GM19328 (cell line): ENCODE measurements around the gene FPGS.
"Not testable (repeated sequence)": the region's sequence is repeated elsewhere in the genome, so short reads cannot be mapped to it uniquely, and the experiment has no call there.

Source experiments
- ATAC-seq: cut with Tn5 transposase; IDR thresholded peaks from one replicate; pipeline ENCODE4 v1.9.1; 2021; ENCODE audit warnings: mild to moderate bottlenecking, moderate library complexity; ENCODE audit not compliant: unreplicated experiment

Gene FPGS, protein sequence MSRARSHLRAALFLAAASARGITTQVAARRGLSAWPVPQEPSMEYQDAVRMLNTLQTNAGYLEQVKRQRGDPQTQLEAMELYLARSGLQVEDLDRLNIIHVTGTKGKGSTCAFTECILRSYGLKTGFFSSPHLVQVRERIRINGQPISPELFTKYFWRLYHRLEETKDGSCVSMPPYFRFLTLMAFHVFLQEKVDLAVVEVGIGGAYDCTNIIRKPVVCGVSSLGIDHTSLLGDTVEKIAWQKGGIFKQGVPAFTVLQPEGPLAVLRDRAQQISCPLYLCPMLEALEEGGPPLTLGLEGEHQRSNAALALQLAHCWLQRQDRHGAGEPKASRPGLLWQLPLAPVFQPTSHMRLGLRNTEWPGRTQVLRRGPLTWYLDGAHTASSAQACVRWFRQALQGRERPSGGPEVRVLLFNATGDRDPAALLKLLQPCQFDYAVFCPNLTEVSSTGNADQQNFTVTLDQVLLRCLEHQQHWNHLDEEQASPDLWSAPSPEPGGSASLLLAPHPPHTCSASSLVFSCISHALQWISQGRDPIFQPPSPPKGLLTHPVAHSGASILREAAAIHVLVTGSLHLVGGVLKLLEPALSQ

GRCh38 chr9:127802576-127803443, at the start of gene FPGS:
TSS of gene FPGS (plus strand) at chr9:127802882. CDS start at chr9:127802925, 43 bp downstream.
- peak; percentile 68 for ATAC-seq

DNA sequence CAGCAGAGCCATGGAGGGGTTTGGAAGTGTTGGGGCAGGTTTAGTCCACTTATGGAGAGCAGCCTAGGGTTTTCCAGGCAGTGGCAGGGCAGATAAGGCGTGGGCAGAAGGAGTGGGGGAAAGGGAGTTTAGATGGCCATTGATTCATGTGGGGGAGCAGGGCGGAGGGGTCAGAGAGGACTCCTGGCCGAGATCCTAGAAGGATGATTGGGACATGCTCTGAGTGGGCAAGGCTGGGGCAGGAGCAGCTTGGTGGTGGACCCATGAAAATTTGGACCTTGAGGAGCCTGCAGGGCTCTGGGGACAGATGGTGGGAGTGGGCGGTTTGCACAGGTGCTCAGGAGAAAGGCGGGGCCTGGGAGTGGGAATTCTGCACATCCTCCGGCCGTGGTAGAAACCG, 49.5 kb upstream of the FPGS start:
- no peak for ATAC-seq

GRCh38 chr9:127753622-127754021, 49.1 kb upstream of the FPGS start:
- no peak for ATAC-seq

DNA sequence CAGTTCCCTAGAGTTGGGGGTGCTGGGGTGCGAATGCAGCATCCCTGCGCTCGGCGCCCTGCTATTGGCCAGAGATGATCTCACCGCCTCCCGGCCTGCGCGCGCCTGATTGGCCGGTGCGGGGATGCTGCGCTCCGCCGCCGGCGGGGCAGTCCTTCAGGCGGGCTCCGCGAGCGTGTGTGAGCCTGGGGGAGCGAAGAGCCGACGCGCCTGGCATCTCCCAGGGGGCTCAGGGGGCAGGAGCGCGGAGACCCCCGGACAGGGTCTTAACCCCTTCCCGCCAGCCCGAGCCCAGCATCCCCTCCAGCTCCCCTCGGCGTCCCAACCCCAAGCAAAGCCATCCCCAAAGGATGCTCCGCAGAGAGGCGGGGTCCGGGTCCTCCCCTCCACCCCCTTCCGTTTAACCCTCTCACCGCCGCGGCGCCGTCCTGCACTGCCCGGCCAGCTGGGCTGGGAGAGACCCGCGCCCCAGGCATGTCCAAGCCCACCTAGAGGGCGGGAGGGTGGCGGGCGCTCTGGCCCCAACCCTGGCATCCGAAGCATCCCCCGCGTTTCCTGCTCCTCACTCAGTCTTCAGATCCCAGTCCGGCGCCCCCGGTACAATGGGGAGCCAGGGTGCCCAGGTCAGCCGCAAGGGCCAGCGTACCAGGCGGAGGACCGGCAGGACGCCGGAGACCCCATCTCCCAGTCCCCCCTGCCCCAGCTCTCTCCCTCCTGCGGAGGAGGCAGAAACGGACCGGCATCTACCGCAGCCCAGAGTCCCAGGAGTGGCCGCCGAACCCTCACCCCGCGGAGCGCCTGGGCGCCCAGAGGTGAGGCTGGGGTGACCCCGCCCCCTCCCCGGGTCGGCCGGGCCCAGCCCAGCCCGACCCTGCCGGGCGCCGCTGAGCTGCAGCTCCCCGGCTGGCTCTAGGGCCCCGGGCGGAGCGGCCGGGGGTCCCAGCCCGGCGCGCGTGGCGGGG, 48.3 kb upstream of the FPGS start:
- no peak for ATAC-seq

- ATAC-seq = no peak
Observed at GRCh38 chr9:127755061-127756060, 47.3 kb upstream of the FPGS start.

DNA sequence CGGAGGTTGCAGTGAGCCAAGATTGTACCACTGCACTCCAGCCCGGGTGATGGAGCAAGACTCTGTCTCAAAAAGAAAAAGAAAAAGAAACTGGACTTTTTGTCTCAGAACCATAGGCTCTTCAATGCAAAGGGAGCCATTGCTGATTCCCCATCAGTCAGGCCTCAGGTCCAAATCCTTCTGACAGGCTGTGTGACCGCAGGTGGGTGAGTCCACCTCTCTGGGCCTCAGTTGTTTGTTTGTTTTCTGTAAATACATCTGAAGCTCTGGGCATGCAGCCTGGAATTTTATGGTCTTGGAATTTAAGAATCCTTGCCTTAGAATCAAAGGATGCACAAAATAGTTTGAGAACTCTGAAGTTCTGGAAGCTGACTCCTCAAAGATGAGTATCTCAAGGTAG, 46.4 kb upstream of the FPGS start:
- ATAC-seq = no peak

- ATAC-seq = not testable (repeated sequence)
Observed at GRCh38 chr9:127756776-127757175, 45.9 kb upstream of the FPGS start.

GRCh38 chr9:127758843-127759242, 43.8 kb upstream of the FPGS start:
- ATAC-seq = no peak

DNA sequence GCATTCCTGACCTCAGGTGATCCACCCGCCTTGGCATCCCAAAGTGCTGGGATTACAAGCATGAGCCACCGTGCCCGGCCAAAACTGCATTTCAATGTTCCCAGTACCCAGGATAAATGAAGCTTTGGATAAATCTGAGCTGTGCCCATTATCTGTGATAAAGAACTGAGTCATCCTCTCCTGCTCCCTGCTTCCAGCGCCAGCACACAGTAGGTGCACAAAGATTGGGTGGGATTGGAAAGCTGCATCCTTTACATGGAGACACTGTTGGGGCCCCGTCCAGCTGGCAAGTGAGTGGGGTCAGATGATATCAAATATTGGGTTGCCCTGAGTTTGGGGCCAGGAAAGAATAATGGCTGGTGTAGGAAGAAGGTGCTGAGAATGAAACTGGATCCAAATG, 41.6 kb upstream of the FPGS start:
- no peak for ATAC-seq

DNA sequence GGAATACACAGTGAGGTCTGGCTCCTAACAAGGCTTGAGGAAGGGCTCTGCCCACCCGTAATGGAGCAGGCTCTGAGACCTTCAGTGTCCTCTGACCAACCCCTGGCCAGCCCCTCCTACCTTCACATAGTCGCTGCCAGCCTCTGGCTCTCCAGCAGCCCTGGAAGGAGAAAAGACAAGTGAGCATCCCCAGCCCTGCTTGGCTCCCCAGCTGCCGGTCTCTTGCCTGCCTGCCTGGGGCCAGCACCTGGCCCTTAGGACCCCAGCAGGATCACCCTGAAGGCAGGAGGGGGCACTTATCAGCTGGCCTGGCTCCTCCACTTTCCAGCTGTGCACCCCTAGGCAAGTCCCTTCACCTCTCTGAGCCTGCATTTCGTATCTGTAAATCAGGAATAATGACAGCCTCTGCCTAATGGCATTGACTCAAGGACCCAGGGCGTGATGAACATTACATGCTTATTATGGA, 41.2 kb upstream of the FPGS start:
- ATAC-seq = no peak

DNA sequence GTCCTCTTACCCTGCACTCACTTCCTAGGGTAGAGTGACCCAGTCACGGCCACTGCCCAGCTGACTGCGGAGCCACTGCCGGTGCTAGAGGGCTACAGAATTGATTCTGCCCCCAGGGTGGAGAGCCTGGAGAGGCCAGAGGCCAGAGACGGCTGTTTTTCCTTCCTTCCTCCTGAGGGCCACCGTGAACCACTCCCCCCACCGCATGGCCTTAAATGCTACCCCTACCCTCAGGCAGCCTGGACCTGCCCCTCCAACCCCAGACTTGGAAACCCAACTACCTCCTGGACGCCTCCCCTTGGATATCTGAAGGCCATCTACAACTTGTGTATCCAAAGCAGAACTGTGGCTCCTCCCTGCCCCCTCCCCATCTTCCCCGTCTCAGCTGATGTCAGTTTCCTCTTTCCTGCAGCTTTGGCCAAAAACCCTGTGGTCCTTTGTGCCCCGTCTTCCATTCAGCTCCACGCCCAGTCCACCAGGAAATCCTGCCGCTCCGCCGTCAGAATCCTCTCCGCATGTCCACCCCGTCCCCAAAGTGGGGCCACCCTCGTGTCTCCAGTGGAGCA, 40.5 kb upstream of the FPGS start:
- no peak for ATAC-seq

DNA sequence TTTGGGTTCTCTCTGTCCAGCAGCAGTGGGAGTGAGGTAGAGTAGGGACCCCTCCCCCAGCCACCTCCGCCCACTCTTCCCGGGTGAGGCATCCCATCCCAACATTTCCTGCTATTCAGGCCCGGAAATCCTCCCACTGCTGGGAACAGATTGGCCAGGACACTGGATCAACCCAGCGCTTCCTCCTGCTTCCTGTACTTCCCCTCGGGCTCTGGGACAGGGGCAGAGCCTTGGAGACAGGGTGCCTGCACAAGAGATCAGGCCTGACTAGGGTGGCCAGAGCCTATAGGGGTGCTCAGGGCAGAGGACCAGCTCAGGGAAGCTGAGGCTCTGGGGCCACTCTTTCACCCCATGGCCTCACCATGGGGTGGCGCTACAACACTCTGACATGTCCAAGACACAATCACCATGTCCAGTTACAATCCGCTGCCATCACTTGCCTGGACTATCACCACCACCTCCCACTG, 38.7 kb upstream of the FPGS start:
- no peak for ATAC-seq

DNA sequence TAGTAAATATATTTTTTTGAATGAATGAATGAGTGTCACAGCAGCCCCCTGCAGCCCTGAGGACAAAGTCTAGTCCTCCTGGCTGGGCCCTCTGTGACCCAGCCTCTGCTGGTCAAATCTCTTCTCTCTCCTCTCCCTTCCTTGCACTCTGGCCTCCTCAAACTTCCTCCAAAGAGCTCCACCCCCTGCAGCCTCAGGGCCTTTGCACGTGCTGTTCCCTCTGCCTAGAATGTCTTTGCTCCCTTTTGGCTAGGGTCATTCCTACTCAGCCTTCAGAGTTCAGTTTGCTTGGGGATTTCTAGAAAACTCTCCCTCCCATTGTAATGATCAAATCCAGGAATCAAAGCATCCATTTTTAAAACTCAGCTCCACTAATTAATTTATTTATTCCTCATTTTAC, 37.3 kb upstream of the FPGS start:
- no peak for ATAC-seq

DNA sequence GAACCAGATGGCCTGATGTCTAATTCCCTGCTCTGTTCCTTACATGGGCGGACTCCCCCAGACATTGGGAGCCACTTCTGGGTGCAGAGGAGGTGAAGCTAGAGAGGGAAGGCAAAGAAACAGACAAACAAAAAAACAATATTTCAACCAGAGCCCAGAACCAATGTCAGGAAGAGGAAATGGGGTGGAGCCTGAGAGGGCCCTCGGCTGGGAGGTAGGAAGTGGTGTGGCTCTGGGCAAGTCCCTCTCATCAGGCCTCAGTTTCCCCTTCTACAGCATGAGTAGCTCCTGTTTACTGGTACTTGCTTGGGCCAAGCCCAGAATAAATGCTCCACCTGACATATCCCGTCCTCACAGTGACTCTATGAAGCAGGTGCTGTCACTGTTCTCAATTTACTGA, 35.3 kb upstream of the FPGS start:
- ATAC-seq = no peak

DNA sequence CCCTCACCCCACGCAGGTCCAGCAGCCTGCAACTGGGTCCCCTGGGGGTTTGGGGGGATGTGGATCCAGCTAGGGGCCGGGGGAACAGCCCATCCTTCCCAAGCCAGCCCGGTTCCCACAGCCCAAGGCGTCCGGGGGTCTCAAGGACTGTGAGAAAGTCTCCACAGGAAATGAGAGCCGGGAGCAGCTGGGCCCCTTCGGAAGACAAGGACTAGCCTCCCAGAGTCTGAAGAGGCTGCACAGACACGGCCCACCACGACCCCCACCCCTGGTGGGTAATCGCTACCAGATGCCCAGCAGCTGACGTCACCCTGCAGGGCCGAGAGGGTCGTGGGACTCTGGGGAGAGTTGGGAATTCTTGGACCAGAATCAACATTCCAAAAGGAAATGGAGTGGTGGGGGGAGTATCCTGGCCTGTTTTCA, 34.8 kb upstream of the FPGS start:
- no peak for ATAC-seq

DNA sequence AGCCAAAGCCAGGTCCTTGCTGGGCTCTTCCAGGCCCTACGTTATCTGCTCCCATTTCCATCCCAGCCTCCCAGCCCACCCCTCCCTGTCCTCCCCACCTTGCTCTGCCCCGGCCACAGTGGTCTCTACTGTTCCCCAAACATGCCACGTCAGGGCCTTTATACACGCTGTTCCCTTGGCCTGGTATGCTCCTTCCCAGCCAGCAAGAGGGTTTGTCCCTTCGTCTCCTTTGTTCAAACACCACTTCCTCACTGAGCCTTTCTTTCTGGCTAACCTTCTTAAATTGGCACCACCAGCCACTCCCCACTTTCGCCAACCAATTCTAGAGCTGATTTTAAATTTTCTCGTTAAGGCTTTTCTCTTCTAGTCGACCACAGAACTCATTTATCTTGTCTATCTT, 34.0 kb upstream of the FPGS start:
- ATAC-seq = no peak

DNA sequence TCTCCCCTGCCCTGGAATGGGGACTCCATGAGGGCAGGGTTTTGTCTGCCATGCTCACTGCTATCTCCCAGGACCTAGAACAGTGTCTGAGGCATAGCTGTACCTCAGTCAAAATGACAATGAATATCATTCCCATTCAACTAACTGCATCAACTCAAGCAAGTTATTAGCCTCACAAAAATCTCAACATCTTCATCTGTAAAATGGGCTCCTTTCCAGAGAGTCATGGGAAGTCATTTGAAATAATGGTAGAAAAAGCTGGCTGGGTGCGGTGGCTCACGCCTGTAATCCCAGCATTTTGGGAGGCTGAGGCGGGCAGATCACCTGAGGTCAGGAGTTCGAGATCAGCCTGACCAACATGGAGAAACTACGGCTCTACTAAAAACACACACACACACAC, 33.6 kb upstream of the FPGS start:
- ATAC-seq = no peak

DNA sequence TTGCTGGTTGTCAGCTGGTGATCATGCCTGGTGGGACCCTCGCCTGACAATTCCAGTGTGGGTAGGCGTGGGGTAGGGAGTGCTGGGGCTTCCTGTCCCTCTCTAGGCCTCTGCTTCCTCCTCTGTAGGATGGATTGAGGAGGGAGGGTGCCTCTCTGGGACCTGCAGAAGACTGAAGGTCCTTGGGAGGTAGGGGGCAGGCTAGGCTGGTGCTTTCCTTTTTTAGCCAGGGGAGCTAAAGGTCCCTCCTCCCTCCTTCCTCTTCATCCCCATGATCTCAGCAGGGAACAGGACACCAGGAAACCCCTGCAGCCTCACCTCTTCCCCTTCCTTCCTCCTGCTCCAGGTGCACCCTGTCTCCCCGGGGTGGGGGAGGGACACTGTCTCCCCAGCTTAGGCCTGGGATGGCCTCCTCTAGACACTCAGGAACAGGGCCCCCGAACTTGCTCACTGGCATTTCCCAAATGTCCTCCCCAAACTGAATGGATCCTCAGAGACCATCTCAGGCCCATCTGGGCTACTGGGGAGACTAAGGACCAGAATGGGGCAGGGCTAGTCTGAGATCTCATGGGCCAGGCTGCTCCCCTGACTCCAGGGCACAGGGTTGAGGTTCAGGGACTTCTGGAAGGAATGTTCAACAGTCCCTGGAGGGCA, 32.6 kb upstream of the FPGS start:
- ATAC-seq = no peak
